Smooth muscle cell (in vitro differentiated cells): ENCODE measurements around the gene GIPR. TPM values are rescaled to one million over a fixed set of nuclear protein-coding genes. Genes with fewer than 3 reads are reported as not detected.

Experiments
- DNase-seq: peaks from one replicate; lab custom pipeline; 2025; ENCODE audit not compliant: unreplicated experiment; lab: John Stamatoyannopoulos, UW
- H2AFZ ChIP-seq: fragments of 200-600 bp; sonication (generic); 2 replicates; pipeline ENCODE4 v1.6.0; 2016; ENCODE audit warnings: antibody characterized with exemption, low read depth, mild to moderate bottlenecking
- H3F3A ChIP-seq: fragments of 200-600 bp; sonication (generic); 2 replicates; pipeline ENCODE4 v1.6.0; 2017; ENCODE audit warnings: antibody characterized with exemption, low read depth
- H3K27ac ChIP-seq: fragments of 200-600 bp; sonication (generic); 2 replicates; pipeline ENCODE4 v1.5.1; 2016; ENCODE audit warnings: low read depth, mild to moderate bottlenecking
- H3K27me3 ChIP-seq: fragments of 200-600 bp; sonication (generic); 2 replicates; pipeline ENCODE4 v1.6.1; 2016; ENCODE audit warnings: low read depth, mild to moderate bottlenecking
- H3K36me3 ChIP-seq: fragments of 200-600 bp; sonication (generic); 2 replicates; pipeline ENCODE4 v1.5.1; 2016; ENCODE audit warnings: low read depth
- H3K4me1 ChIP-seq: fragments of 200-600 bp; sonication (generic); 2 replicates; pipeline ENCODE4 v1.5.1; 2016; ENCODE audit warnings: low read depth
- H3K4me2 ChIP-seq: fragments of 200-600 bp; sonication (generic); 2 replicates; pipeline ENCODE4 v1.6.0; 2016; ENCODE audit warnings: mild to moderate bottlenecking
- H3K4me3 ChIP-seq: fragments of 200-600 bp; sonication (generic); 2 replicates; pipeline ENCODE4 v1.5.1; 2016; ENCODE audit warnings: mild to moderate bottlenecking
- H3K79me2 ChIP-seq: fragments of 200-600 bp; sonication (generic); 2 replicates; pipeline ENCODE4 v1.6.0; 2016; ENCODE audit warnings: low read depth, mild to moderate bottlenecking
- H3K9ac ChIP-seq: fragments of 200-600 bp; sonication (generic); 2 replicates; pipeline ENCODE4 v1.6.0; 2016; ENCODE audit warnings: low read depth
- H3K9me3 ChIP-seq: fragments of 200-600 bp; sonication (generic); replicated peaks from 2 replicates; pipeline ENCODE4 v1.5.1; 2016; ENCODE audit warnings: low read depth
- H4K20me1 ChIP-seq: fragments of 200-600 bp; sonication (generic); 2 replicates; pipeline ENCODE4 v1.6.0; 2016; ENCODE audit warnings: low read depth
- CTCF ChIP-seq: fragments of 200-600 bp; sonication (generic); IDR thresholded peaks from 2 replicates; pipeline ENCODE4 v1.5.1; 2017; ENCODE audit warnings: borderline replicate concordance, mild to moderate bottlenecking, antibody characterized with exemption; ENCODE audit not compliant: insufficient read depth, poor library complexity, severe bottlenecking
- WGBS: methylation state at CpG from one replicate; pipeline ENCODE4 v1.1.7; 2016; ENCODE audit warnings: low lambda C conversion rate; 5-methylcytosine and 5-hydroxymethylcytosine counted together
- polyA plus RNA-seq: library from polyadenylated mRNA; unstranded; fragments of >200 nt; fragmentation: Nextera tagmentation; extraction: Ambion mirVana; gene quantifications from 2 replicates; pipeline ENCODE4 v1.2.1, GENCODE V29; 2016
- total RNA-seq: library from RNA; depleted of rRNA; stranded (reverse); fragments of >200 nt; gene quantifications from 2 replicates; pipeline ENCODE4 v1.2.3, GENCODE V29; 2014

The GIPR gene
- 0.99 and 1.8 TPM in 2 replicates for total RNA-seq
- 2.4 and 3.4 TPM in 2 replicates for polyA plus RNA-seq

GRCh38 chr19:45667620-45668341 is at the start of gene GIPR:
Gene GIPR, plus strand, starts transcription at chr19:45668221. Its CDS starts 1,300 bp downstream, at chr19:45669521.
- Histone ChIP-seq H3K9ac (peak within 1 kb of the TSS; percentile 85), H3K4me2 (peak within 1 kb of the TSS; percentile 99), H3K4me1 (peaks cover 16% of the 10 kb centered on the region), H3K79me2 (no peaks in the 10 kb centered on the region), H3K27me3 (no peaks in the 10 kb centered on the region), H3F3A (no peaks in the 10 kb centered on the region), H2AFZ (peak within 1 kb of the TSS; percentile 93), H3K9me3 (no peaks in the 10 kb centered on the region), H3K4me3 (peak within 1 kb of the TSS; percentile 84), H4K20me1 (no peaks in the 10 kb centered on the region), H3K27ac (peak within 1 kb of the TSS; percentile 60), H3K36me3 (no peaks in the 10 kb centered on the region)
- peak; percentile 27 for DNase-seq
- WGBS = 20% methylated on average over 12 of the region's 15 CpGs
- TF ChIP-seq CTCF = no peak

GRCh38 chr19:45621389-45621788 is 46.6 kb upstream of the GIPR start:
- Histone ChIP-seq H4K20me1 (no peaks in the 10 kb centered on the region), H3K4me3 (no peak overlapping the region)

GRCh38 chr19:45621976-45622503 is 46.0 kb upstream of the GIPR start:
- no peak overlapping the region for H3K4me2 ChIP-seq
- H3K4me1 ChIP-seq = no peaks in the 10 kb centered on the region
- H2AFZ ChIP-seq = no peak overlapping the region
- no peaks in the 10 kb centered on the region for H3F3A ChIP-seq
- H3K36me3 ChIP-seq = no peaks in the 10 kb centered on the region
- H4K20me1 ChIP-seq = no peaks in the 10 kb centered on the region
- no peak for DNase-seq
- H3K79me2 ChIP-seq = no peaks in the 10 kb centered on the region
- no peak for TF ChIP-seq CTCF
- H3K27ac ChIP-seq = no peak overlapping the region
- 96% methylated on average over 6 of the region's 6 CpGs for WGBS
- no peaks in the 10 kb centered on the region for H3K9me3 ChIP-seq
- H3K27me3 ChIP-seq = no peaks in the 10 kb centered on the region
- no peak overlapping the region for H3K4me3 ChIP-seq
- no peak overlapping the region for H3K9ac ChIP-seq

More at GRCh38 chr19:45621389-45621788, 46.6 kb upstream of the GIPR start:
- TF ChIP-seq CTCF = no peak
- 97% methylated on average over 14 of the region's 17 CpGs for WGBS
- Histone ChIP-seq H3K79me2 (no peaks in the 10 kb centered on the region), H3K27ac (no peak overlapping the region), H2AFZ (no peak overlapping the region), H3K36me3 (no peaks in the 10 kb centered on the region), H3K9ac (no peak overlapping the region), H3K9me3 (no peaks in the 10 kb centered on the region), H3K4me2 (no peak overlapping the region), H3K4me1 (no peaks in the 10 kb centered on the region), H3K27me3 (no peaks in the 10 kb centered on the region), H3F3A (no peaks in the 10 kb centered on the region)
- DNase-seq = no peak
